H1 (cell line): ENCODE measurements around the gene PHF8. TPM values are rescaled to one million over a fixed set of nuclear protein-coding genes. Genes with fewer than 3 reads are reported as not detected.

Experiments
- CTCF ChIA-PET: fragments of 300-600 bp; sonication (Branson Sonifier 250); formaldehyde crosslinking; loops from one replicate; lab custom pipeline; 2021; ENCODE audit not compliant: partially characterized antibody; lab: Charles Lee
- POLR2A ChIA-PET: fragments of 300-600 bp; sonication (Branson Sonifier 250); formaldehyde crosslinking; loops from one replicate; lab custom pipeline; 2021; ENCODE audit warnings: inconsistent platforms; ENCODE audit not compliant: partially characterized antibody; lab: Charles Lee
- DNase-seq, 2 experiments: peaks; one replicate each; pipeline versions ENCODE4 v3.0.0 to v3.0.0-alpha.2; 2010 to 2022; ENCODE audit warnings: low spot score in 2 of 2, low read depth in 1 of 2, mixed read lengths in 1 of 2
- FAIRE-seq: peaks from 2 replicates; lab custom pipeline; 2011; peaks lifted over from hg19 to GRCh38; lab: Jason Lieb, UNC
- H2AFZ ChIP-seq: 2 replicates; pipeline ENCODE4 v1.8.1; 2012; ENCODE audit warnings: low read length, inconsistent platforms
- H2AK5ac ChIP-seq: 2 replicates; pipeline ENCODE4 v1.6.1; 2013; ENCODE audit warnings: low read depth, low read length
- H2BK120ac ChIP-seq: replicated peaks from 2 replicates; pipeline ENCODE3; 2013; ENCODE audit warnings: low read depth, low read length, inconsistent platforms
- H2BK12ac ChIP-seq: 2 replicates; pipeline ENCODE4 v1.6.1; 2013; ENCODE audit warnings: low read depth, low read length
- H2BK15ac ChIP-seq: 2 replicates; pipeline ENCODE4 v1.6.1; 2013; ENCODE audit warnings: low read length
- H2BK20ac ChIP-seq: 2 replicates; pipeline ENCODE4 v1.6.1; 2013; ENCODE audit warnings: low read length
- H2BK5ac ChIP-seq: 2 replicates; pipeline ENCODE4 v1.6.1; 2013; ENCODE audit warnings: low read depth, low read length
- H3K14ac ChIP-seq: 2 replicates; pipeline ENCODE4 v1.6.1; 2013; ENCODE audit warnings: inconsistent platforms; ENCODE audit not compliant: insufficient read length
- H3K18ac ChIP-seq: 2 replicates; pipeline ENCODE4 v1.6.1; 2013; ENCODE audit warnings: low read length; ENCODE audit errors: extremely low read depth
- H3K23ac ChIP-seq: 2 replicates; pipeline ENCODE4 v1.6.1; 2013; ENCODE audit warnings: inconsistent platforms; ENCODE audit not compliant: insufficient read length
- H3K23me2 ChIP-seq: 2 replicates; pipeline ENCODE4 v1.6.1; 2013; ENCODE audit warnings: low read depth, low read length
- H3K27ac ChIP-seq: 2 replicates; pipeline ENCODE4 v1.6.1; 2011; ENCODE audit warnings: low read depth, low read length, inconsistent platforms
- H3K27me3 ChIP-seq, 4 experiments: replicated peaks in 1 of 4; 1 replicate in 1 of 4; 2 replicates in 3 of 4; pipeline versions ENCODE4 v1.6.1 to v1.8.1; 2011 to 2013; ENCODE audit warnings: low read length in 3 of 4, mild to moderate bottlenecking in 3 of 4, inconsistent platforms in 2 of 4, mixed read lengths in 2 of 4, moderate library complexity in 1 of 4; ENCODE audit not compliant: control insufficient read depth in 3 of 4, insufficient read depth in 3 of 4; ENCODE audit errors: extremely low read depth in 1 of 4
- H3K36me3 ChIP-seq, 4 experiments: 2 replicates each; pipeline versions ENCODE4 v1.6.1 to v1.8.1; 2011 to 2013; ENCODE audit warnings: mild to moderate bottlenecking in 4 of 4, low read length in 3 of 4, moderate library complexity in 2 of 4, control low read depth in 1 of 4, inconsistent platforms in 1 of 4; ENCODE audit not compliant: insufficient read depth in 4 of 4, control insufficient read depth in 2 of 4
- H3K4ac ChIP-seq: replicated peaks from 2 replicates; pipeline ENCODE3; 2013; ENCODE audit warnings: low read length, low read depth, mixed read lengths, inconsistent platforms; ENCODE audit not compliant: insufficient read length
- H3K4me1 ChIP-seq, 4 experiments: replicated peaks in 1 of 4; 1 replicate in 1 of 4; 2 replicates in 3 of 4; pipeline versions ENCODE4 v1.6.1 to v1.8.1; 2011 to 2013; ENCODE audit warnings: low read length in 3 of 4, inconsistent platforms in 2 of 4, mixed read lengths in 1 of 4; ENCODE audit not compliant: insufficient read depth in 4 of 4, control insufficient read depth in 3 of 4
- H3K4me2 ChIP-seq, 2 experiments: 2 replicates each; pipeline versions ENCODE4 v1.6.1 to v1.8.1; 2011 to 2013; ENCODE audit warnings: low read depth in 2 of 2, low read length in 2 of 2, control low read depth in 1 of 2, inconsistent platforms in 1 of 2, mild to moderate bottlenecking in 1 of 2; ENCODE audit not compliant: insufficient read depth in 1 of 2
- H3K4me3 ChIP-seq, 4 experiments: fragments of 200-600, 300-600 bp in 1 of 4; sonication (generic), shearing (Covaris generic), sonication (Bioruptor Twin) in 1 of 4; 2 replicates each; pipeline versions ENCODE4 v1.5.1 to v1.8.1; 2011 to 2016; ENCODE audit warnings: low read length in 4 of 4, low read depth in 3 of 4, control low read depth in 2 of 4, inconsistent platforms in 2 of 4, mild to moderate bottlenecking in 2 of 4, mixed read lengths in 1 of 4, moderate library complexity in 1 of 4; ENCODE audit not compliant: insufficient read depth in 2 of 4; ENCODE audit errors: extremely low read depth in 1 of 4
- H3K56ac ChIP-seq: replicated peaks from 2 replicates; pipeline ENCODE3; 2013; ENCODE audit warnings: low read depth, mild to moderate bottlenecking, mixed read lengths, low read length, inconsistent platforms; ENCODE audit not compliant: insufficient read length
- H3K79me1 ChIP-seq: 2 replicates; pipeline ENCODE4 v1.6.1; 2013; ENCODE audit warnings: low read depth, low read length, control low read depth
- H3K79me2 ChIP-seq, 2 experiments: 2 replicates each; pipeline versions ENCODE4 v1.6.1 to v1.8.1; 2012 to 2013; ENCODE audit warnings: low read length in 2 of 2, mild to moderate bottlenecking in 2 of 2, inconsistent platforms in 1 of 2; ENCODE audit not compliant: insufficient read depth in 2 of 2, control insufficient read depth in 1 of 2
- H3K9ac ChIP-seq, 4 experiments: replicated peaks in 1 of 4; 1 replicate in 1 of 4; 2 replicates in 3 of 4; pipeline versions ENCODE4 v1.6.1 to v1.8.1; 2011 to 2013; ENCODE audit warnings: low read depth in 3 of 4, low read length in 3 of 4, control low read depth in 2 of 4, mild to moderate bottlenecking in 2 of 4, moderate library complexity in 2 of 4, inconsistent platforms in 1 of 4; ENCODE audit errors: extremely low read depth in 1 of 4
- H3K9me3 ChIP-seq, 2 experiments: 2 replicates each; pipeline versions ENCODE4 v1.6.1 to v1.8.1; 2012 to 2013; ENCODE audit warnings: mild to moderate bottlenecking in 2 of 2, moderate library complexity in 2 of 2, control low read depth in 1 of 2, inconsistent platforms in 1 of 2, low read depth in 1 of 2, low read length in 1 of 2, mixed read lengths in 1 of 2; ENCODE audit not compliant: insufficient read depth in 2 of 2
- H4K20me1 ChIP-seq, 2 experiments: replicated peaks in 1 of 2; 2 replicates each; pipeline versions ENCODE3 to v1.8.1; 2011 to 2013; ENCODE audit warnings: inconsistent platforms in 2 of 2, low read length in 2 of 2, mild to moderate bottlenecking in 1 of 2; ENCODE audit not compliant: insufficient read depth in 2 of 2, control insufficient read depth in 1 of 2
- H4K5ac ChIP-seq: 2 replicates; pipeline ENCODE4 v1.6.1; 2013; ENCODE audit warnings: low read length, low read depth, mixed read lengths, inconsistent platforms; ENCODE audit not compliant: insufficient read length
- H4K8ac ChIP-seq: 2 replicates; pipeline ENCODE4 v1.8.0; 2013; ENCODE audit warnings: mild to moderate bottlenecking, moderate library complexity, low read length, inconsistent platforms; ENCODE audit not compliant: insufficient read depth; ENCODE audit errors: extremely low read depth
- H4K91ac ChIP-seq: replicated peaks from 2 replicates; pipeline ENCODE3; 2013; ENCODE audit warnings: low read length, mixed read lengths, inconsistent platforms; ENCODE audit not compliant: insufficient read length
- CEBPB ChIP-seq: IDR thresholded peaks from 2 replicates; pipeline ENCODE4 v1.6.1; 2012; ENCODE audit warnings: low read depth, low read length
- CHD2 ChIP-seq: IDR thresholded peaks from 2 replicates; pipeline ENCODE4 v1.6.1; 2012; ENCODE audit warnings: low read length, improper control_type of control experiment
- EGR1 ChIP-seq: IDR thresholded peaks from 2 replicates; pipeline ENCODE4 v1.6.1; 2011; ENCODE audit warnings: low read depth, low read length, borderline replicate concordance
- EP300 ChIP-seq, 2 experiments: IDR thresholded peaks; 1 replicate in 1 of 2; 2 replicates in 1 of 2; pipeline ENCODE4 v1.6.1; 2011 to 2012; ENCODE audit warnings: low read depth in 2 of 2, low read length in 2 of 2, mild to moderate bottlenecking in 2 of 2, borderline replicate concordance in 1 of 2, inconsistent platforms in 1 of 2, moderate library complexity in 1 of 2
- RAD21 ChIP-seq, 2 experiments: IDR thresholded peaks in 1 of 2; conservative IDR thresholded peaks in 1 of 2; 2 replicates each; pipeline ENCODE4 v1.6.1; 2011; ENCODE audit warnings: low read depth in 2 of 2, low read length in 2 of 2, improper control_type of control experiment in 1 of 2, inconsistent platforms in 1 of 2, mild to moderate bottlenecking in 1 of 2, moderate library complexity in 1 of 2
- RFX5 ChIP-seq: IDR thresholded peaks from 2 replicates; pipeline ENCODE4 v1.6.1; 2011; ENCODE audit warnings: low read depth, low read length, improper control_type of control experiment, borderline replicate concordance
- SIN3A ChIP-seq, 2 experiments: IDR thresholded peaks in 1 of 2; conservative IDR thresholded peaks in 1 of 2; 2 replicates each; pipeline ENCODE4 v1.6.1; 2011 to 2012; ENCODE audit warnings: low read length in 2 of 2, improper control_type of control experiment in 1 of 2, low read depth in 1 of 2, mild to moderate bottlenecking in 1 of 2
- SIRT6 ChIP-seq: IDR thresholded peaks from one replicate; pipeline ENCODE4 v1.7.1; 2012; ENCODE audit warnings: low read length, inconsistent platforms
- SP4 ChIP-seq: IDR thresholded peaks from 2 replicates; pipeline ENCODE4 v1.6.1; 2012; ENCODE audit warnings: low read length, inconsistent platforms
- SRF ChIP-seq: IDR thresholded peaks from 2 replicates; pipeline ENCODE4 v1.6.1; 2011; ENCODE audit warnings: mild to moderate bottlenecking, low read depth, low read length, moderate library complexity
- SUZ12 ChIP-seq: fragments of 200-600 bp; sonication (generic); IDR thresholded peaks from 2 replicates; pipeline ENCODE4 v1.6.1; 2012; ENCODE audit warnings: mild to moderate bottlenecking, inconsistent platforms, low read length, moderate library complexity, mixed read lengths
- TAF7 ChIP-seq: optimal IDR thresholded peaks from 2 replicates; pipeline ENCODE3; 2011; ENCODE audit warnings: low read depth, mild to moderate bottlenecking, inconsistent platforms, low read length, moderate library complexity, borderline replicate concordance
- TCF12 ChIP-seq: IDR thresholded peaks from 2 replicates; pipeline ENCODE4 v1.6.1; 2011; ENCODE audit warnings: low read depth, mild to moderate bottlenecking, low read length
- WGBS, 2 experiments: shearing (Covaris generic) in 1 of 2; methylation state at CpG; one replicate each; pipeline versions ENCODE4 v1.1.6 to v1.1.7; 2013 to 2015; ENCODE audit warnings: low lambda C conversion rate in 2 of 2, mixed read lengths in 2 of 2, inconsistent platforms in 1 of 2, low coverage in 1 of 2, missing lambda C conversion rate in 1 of 2; ENCODE audit not compliant: insufficient replicate concordance in 2 of 2, insufficient coverage in 1 of 2, insufficient read length in 1 of 2; ENCODE audit errors: extremely low coverage in 1 of 2, missing lambda C conversion rate in 1 of 2; 5-methylcytosine and 5-hydroxymethylcytosine counted together
- polyA plus RNA-seq, 7 experiments: library from polyadenylated mRNA; depleted of rRNA in 3 of 7; stranded (reverse) in 5 of 7; unstranded in 2 of 7; fragments of >200 nt in 5 of 7; fragments of 200-250 nt in 2 of 7; gene quantifications; 1 replicate in 5 of 7; 2 replicates in 1 of 7; 4 replicates in 1 of 7; pipeline versions ENCODE4 v1.2.1 to v1.2.3, GENCODE V29; 2011 to 2013; ENCODE audit warnings: missing spikeins in 2 of 7, mixed read lengths in 2 of 7
- total RNA-seq: library from RNA; stranded (reverse); fragmentation: NEBNext Ultra II Directional; extraction: Animal tissue kit (Norgen Biotek cat#: 25700); gene quantifications from 2 replicates; pipeline ENCODE4 v1.2.1, GENCODE V29; 2021
- TF ChIP-seq, protein P1 (sequence below): IDR thresholded peaks from 2 replicates; pipeline ENCODE4 v1.6.1; 2011; ENCODE audit warnings: low read length, improper control_type of control experiment

The PHF8 gene
- total and polyA plus RNA-seq, 2 of the 8 experiments (the other 6 are each of a cell fraction or from before 2014, with no cell fraction given), result 14.6 to 27.6 TPM

DNA sequence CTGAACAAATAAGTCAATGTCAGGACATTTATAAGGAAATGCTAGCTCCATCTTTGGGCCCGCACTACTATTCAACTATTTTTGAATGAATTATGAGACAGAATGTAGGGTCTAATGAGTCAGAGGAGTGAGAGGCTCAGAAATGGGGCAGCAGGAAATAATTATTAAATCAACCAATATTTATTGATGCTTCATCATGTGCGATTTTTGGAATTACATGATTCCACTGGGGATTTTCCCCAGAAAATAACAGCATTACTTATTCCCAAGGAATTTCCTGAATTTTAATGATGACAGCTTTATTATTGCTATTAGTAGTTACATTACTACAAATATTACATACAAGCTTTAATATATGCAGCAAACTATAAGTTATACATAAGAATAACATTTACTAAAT is 49.3 kb upstream of the PHF8 start:
- Histone ChIP-seq H4K20me1 (no peaks in the 10 kb centered on the region), H2AFZ (no peak overlapping the region), H2AK5ac (no peak overlapping the region), H3K23me2 (no peaks in the 10 kb centered on the region), H2BK20ac (no peak overlapping the region), H3K4me2 (no peak overlapping the region), H2BK15ac (no peak overlapping the region), H3K56ac (no peak overlapping the region), H2BK12ac (no peak overlapping the region), H3K23ac (no peak overlapping the region), H3K79me2 (no peaks in the 10 kb centered on the region), H4K5ac (no peak overlapping the region), H3K9me3 (no peaks in the 10 kb centered on the region), H3K4me3 (no peak overlapping the region), H3K79me1 (no peaks in the 10 kb centered on the region), H3K4ac (no peak overlapping the region), H4K91ac (no peak overlapping the region), H3K4me1 (no peaks in the 10 kb centered on the region), H3K27me3 (no peaks in the 10 kb centered on the region), H2BK5ac (no peak overlapping the region), H3K36me3 (no peaks in the 10 kb centered on the region), H3K14ac (no peak overlapping the region), H2BK120ac (no peak overlapping the region), H3K9ac (no peak overlapping the region), H3K27ac (no peak overlapping the region), H4K8ac (no peak overlapping the region), H3K18ac (no peak overlapping the region)
- POLR2A ChIA-PET, result no interaction called here
- CTCF ChIA-PET, result no interaction called here
- 90% methylated on average over 2 of the region's 2 CpGs; no CpG with 5 or more reads in 1 of the 2 experiments for WGBS, 2 experiments
- FAIRE-seq (no peak), DNase-seq (no peak)
- TF ChIP-seq SRF (no peak), SUZ12 (no peak), TAF7 (no peak), CEBPB (no peak), SIRT6 (no peak), TCF12 (no peak), SP4 (no peak), RFX5 (no peak), RAD21 (IDR thresholded peaks at IDR 0.05 in 1 of 2, conservative IDR thresholded peaks at IDR 0.05 in 1 of 2; ENCODE audit: low read depth in 2 of 2, low read length in 2 of 2) (no peak), EP300 (IDR thresholded peaks at IDR 0.05; ENCODE audit: borderline replicate concordance in 1 of 2, low read depth in 2 of 2, low read length in 2 of 2) (no peak), CHD2 (no peak), EGR1 (no peak), SIN3A (conservative IDR thresholded peaks at IDR 0.05 in 1 of 2, IDR thresholded peaks at IDR 0.05 in 1 of 2; ENCODE audit: low read depth in 1 of 2, low read length in 2 of 2) (no peak)
- TF ChIP-seq, protein P1, sequence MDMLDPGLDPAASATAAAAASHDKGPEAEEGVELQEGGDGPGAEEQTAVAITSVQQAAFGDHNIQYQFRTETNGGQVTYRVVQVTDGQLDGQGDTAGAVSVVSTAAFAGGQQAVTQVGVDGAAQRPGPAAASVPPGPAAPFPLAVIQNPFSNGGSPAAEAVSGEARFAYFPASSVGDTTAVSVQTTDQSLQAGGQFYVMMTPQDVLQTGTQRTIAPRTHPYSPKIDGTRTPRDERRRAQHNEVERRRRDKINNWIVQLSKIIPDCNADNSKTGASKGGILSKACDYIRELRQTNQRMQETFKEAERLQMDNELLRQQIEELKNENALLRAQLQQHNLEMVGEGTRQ, result no peak
